Smooth muscle cell (in vitro differentiated cells): ENCODE results near the gene GALNT17. TPM values are rescaled to one million over a fixed set of nuclear protein-coding genes. Genes with fewer than 3 reads are reported as not detected.

Source experiments
- DNase-seq: peaks from one replicate; lab custom pipeline; 2025; ENCODE audit not compliant: unreplicated experiment; lab: John Stamatoyannopoulos, UW
- H2AFZ ChIP-seq: fragments of 200-600 bp; sonication (generic); 2 replicates; pipeline ENCODE4 v1.6.0; 2016; ENCODE audit warnings: antibody characterized with exemption, low read depth, mild to moderate bottlenecking
- H3F3A ChIP-seq: fragments of 200-600 bp; sonication (generic); 2 replicates; pipeline ENCODE4 v1.6.0; 2017; ENCODE audit warnings: antibody characterized with exemption, low read depth
- H3K27ac ChIP-seq: fragments of 200-600 bp; sonication (generic); 2 replicates; pipeline ENCODE4 v1.5.1; 2016; ENCODE audit warnings: low read depth, mild to moderate bottlenecking
- H3K27me3 ChIP-seq: fragments of 200-600 bp; sonication (generic); 2 replicates; pipeline ENCODE4 v1.6.1; 2016; ENCODE audit warnings: low read depth, mild to moderate bottlenecking
- H3K36me3 ChIP-seq: fragments of 200-600 bp; sonication (generic); 2 replicates; pipeline ENCODE4 v1.5.1; 2016; ENCODE audit warnings: low read depth
- H3K4me1 ChIP-seq: fragments of 200-600 bp; sonication (generic); 2 replicates; pipeline ENCODE4 v1.5.1; 2016; ENCODE audit warnings: low read depth
- H3K4me2 ChIP-seq: fragments of 200-600 bp; sonication (generic); 2 replicates; pipeline ENCODE4 v1.6.0; 2016; ENCODE audit warnings: mild to moderate bottlenecking
- H3K4me3 ChIP-seq: fragments of 200-600 bp; sonication (generic); 2 replicates; pipeline ENCODE4 v1.5.1; 2016; ENCODE audit warnings: mild to moderate bottlenecking
- H3K79me2 ChIP-seq: fragments of 200-600 bp; sonication (generic); 2 replicates; pipeline ENCODE4 v1.6.0; 2016; ENCODE audit warnings: low read depth, mild to moderate bottlenecking
- H3K9ac ChIP-seq: fragments of 200-600 bp; sonication (generic); 2 replicates; pipeline ENCODE4 v1.6.0; 2016; ENCODE audit warnings: low read depth
- H3K9me3 ChIP-seq: fragments of 200-600 bp; sonication (generic); replicated peaks from 2 replicates; pipeline ENCODE4 v1.5.1; 2016; ENCODE audit warnings: low read depth
- H4K20me1 ChIP-seq: fragments of 200-600 bp; sonication (generic); 2 replicates; pipeline ENCODE4 v1.6.0; 2016; ENCODE audit warnings: low read depth
- CTCF ChIP-seq: fragments of 200-600 bp; sonication (generic); IDR thresholded peaks from 2 replicates; pipeline ENCODE4 v1.5.1; 2017; ENCODE audit warnings: borderline replicate concordance, mild to moderate bottlenecking, antibody characterized with exemption; ENCODE audit not compliant: insufficient read depth, poor library complexity, severe bottlenecking
- WGBS: methylation state at CpG from one replicate; pipeline ENCODE4 v1.1.7; 2016; ENCODE audit warnings: low lambda C conversion rate; 5-methylcytosine and 5-hydroxymethylcytosine counted together
- polyA plus RNA-seq: library from polyadenylated mRNA; unstranded; fragments of >200 nt; fragmentation: Nextera tagmentation; extraction: Ambion mirVana; gene quantifications from 2 replicates; pipeline ENCODE4 v1.2.1, GENCODE V29; 2016
- total RNA-seq: library from RNA; depleted of rRNA; stranded (reverse); fragments of >200 nt; gene quantifications from 2 replicates; pipeline ENCODE4 v1.2.3, GENCODE V29; 2014

Gene GALNT17
- total and polyA plus RNA-seq, 2 experiments from 2014 or later, result 0.38 to 0.45 TPM

- no peak for TF ChIP-seq CTCF
- no peaks in the 10 kb centered on the region for H3K36me3 ChIP-seq
- no peak overlapping the region for H3K4me2 ChIP-seq
- no peaks in the 10 kb centered on the region for H3F3A ChIP-seq
- no peak overlapping the region for H3K9ac ChIP-seq
- WGBS, result 14% methylated on average over 11 of the region's 11 CpGs
- no peak for DNase-seq
- H4K20me1 ChIP-seq, result no peaks in the 10 kb centered on the region
- no peak overlapping the region for H3K4me3 ChIP-seq
- H3K4me1 ChIP-seq, result no peaks in the 10 kb centered on the region
- no peaks in the 10 kb centered on the region for H3K9me3 ChIP-seq
- H3K27me3 ChIP-seq, result peaks cover 48% of the 10 kb centered on the region
- H2AFZ ChIP-seq, result no peak overlapping the region
- no peaks in the 10 kb centered on the region for H3K79me2 ChIP-seq
- H3K27ac ChIP-seq, result no peak overlapping the region
Measured at GRCh38 chr7:71538210-71538609, 406.3 kb downstream of the GALNT17 start.

GRCh38 chr7:71539615-71540014 is 407.7 kb downstream of the GALNT17 start:
- no peak for TF ChIP-seq CTCF
- 96% methylated on average over 4 of the region's 4 CpGs for WGBS

GRCh38 chr7:71541707-71542353 is 409.9 kb downstream of the GALNT17 start:
- Histone ChIP-seq H3K36me3 (no peaks in the 10 kb centered on the region), H3K27ac (no peak overlapping the region), H3F3A (no peaks in the 10 kb centered on the region), H3K4me3 (no peak overlapping the region), H3K9ac (no peak overlapping the region), H3K79me2 (no peaks in the 10 kb centered on the region), H3K4me1 (no peaks in the 10 kb centered on the region), H4K20me1 (no peaks in the 10 kb centered on the region), H3K27me3 (peaks cover 41% of the 10 kb centered on the region), H3K9me3 (no peaks in the 10 kb centered on the region), H2AFZ (no peak overlapping the region), H3K4me2 (no peak overlapping the region)
- no peak for DNase-seq
- 94% methylated on average over 11 of the region's 11 CpGs for WGBS
- TF ChIP-seq CTCF, result no peak

More at GRCh38 chr7:71539615-71540014, 407.7 kb downstream of the GALNT17 start:
- H2AFZ ChIP-seq, result no peak overlapping the region
- no peaks in the 10 kb centered on the region for H3K4me1 ChIP-seq
- no peaks in the 10 kb centered on the region for H3K9me3 ChIP-seq
- no peak for DNase-seq
- H3K4me3 ChIP-seq, result no peak overlapping the region
- no peaks in the 10 kb centered on the region for H3F3A ChIP-seq
- no peak overlapping the region for H3K9ac ChIP-seq
- H3K4me2 ChIP-seq, result no peak overlapping the region
- H4K20me1 ChIP-seq, result no peaks in the 10 kb centered on the region
- H3K27ac ChIP-seq, result no peak overlapping the region
- no peaks in the 10 kb centered on the region for H3K79me2 ChIP-seq
- H3K27me3 ChIP-seq, result peaks cover 41% of the 10 kb centered on the region
- no peaks in the 10 kb centered on the region for H3K36me3 ChIP-seq

GRCh38 chr7:71543396-71543795 is 411.5 kb downstream of the GALNT17 start:
- no peak overlapping the region for H3K9ac ChIP-seq
- no peaks in the 10 kb centered on the region for H4K20me1 ChIP-seq
- H3K36me3 ChIP-seq, result no peaks in the 10 kb centered on the region
- no peaks in the 10 kb centered on the region for H3K79me2 ChIP-seq
- DNase-seq, result no peak
- WGBS, result 39% methylated on average over 5 of the region's 5 CpGs
- no peaks in the 10 kb centered on the region for H3F3A ChIP-seq
- H3K9me3 ChIP-seq, result no peaks in the 10 kb centered on the region
- H3K4me1 ChIP-seq, result no peaks in the 10 kb centered on the region
- no peak overlapping the region for H3K4me2 ChIP-seq
- H3K27ac ChIP-seq, result no peak overlapping the region
- H3K27me3 ChIP-seq, result peaks cover 38% of the 10 kb centered on the region
- TF ChIP-seq CTCF, result no peak
- no peak overlapping the region for H3K4me3 ChIP-seq
- H2AFZ ChIP-seq, result no peak overlapping the region
